SH-SY5Y (cell line): ENCODE measurements around the gene PRADC1.

ENCODE experiments used
- GATA2 ChIP-seq: IDR thresholded peaks from 2 replicates; pipeline ENCODE4 v1.6.1; 2011; ENCODE audit warnings: mild to moderate bottlenecking, low read depth, low read length
- GATA3 ChIP-seq: IDR thresholded peaks from 2 replicates; pipeline ENCODE4 v1.6.1; 2011; ENCODE audit warnings: low read depth, mild to moderate bottlenecking, low read length, moderate library complexity

- TF ChIP-seq GATA2, result no peak
- TF ChIP-seq GATA3, result no peak
Observed at GRCh38 chr2:73203055-73203681, 29.9 kb downstream of the PRADC1 start.
